Endodermal cell (in vitro differentiated cells): ENCODE results near the gene NDUFA6. TPM values are rescaled to one million over a fixed set of nuclear protein-coding genes. Genes with fewer than 3 reads are reported as not detected.
A peak's percentile ranks its signal among the peaks of the same experiment; 100 is the strongest.

Experiments used
- DNase-seq: peaks from one replicate; pipeline ENCODE4 v3.0.0-alpha.2; 2017
- H3K27ac ChIP-seq: 2 replicates; pipeline ENCODE4 v1.5.1; 2013; ENCODE audit warnings: mild to moderate bottlenecking, low read depth, low read length, moderate library complexity
- H3K27me3 ChIP-seq: 2 replicates; pipeline ENCODE4 v1.6.1; 2013; ENCODE audit warnings: mild to moderate bottlenecking, low read length, moderate library complexity; ENCODE audit not compliant: insufficient read depth, control insufficient read depth, poor library complexity, severe bottlenecking
- H3K36me3 ChIP-seq: 2 replicates; pipeline ENCODE4 v1.7.0; 2013; ENCODE audit warnings: mild to moderate bottlenecking, low read length, moderate library complexity; ENCODE audit not compliant: control insufficient read depth, insufficient read depth
- H3K4me1 ChIP-seq: one replicate; pipeline ENCODE4 v1.7.0; 2013; ENCODE audit warnings: low read length; ENCODE audit not compliant: control insufficient read depth, insufficient read depth
- H3K4me3 ChIP-seq: 2 replicates; pipeline ENCODE4 v1.5.1; 2013; ENCODE audit warnings: mild to moderate bottlenecking, low read length, moderate library complexity
- H3K9ac ChIP-seq: 2 replicates; pipeline ENCODE4 v1.6.1; 2013; ENCODE audit warnings: mild to moderate bottlenecking, low read length, moderate library complexity; ENCODE audit not compliant: poor library complexity, severe bottlenecking; ENCODE audit errors: extremely low read depth
- H3K9me3 ChIP-seq: 2 replicates; pipeline ENCODE4 v1.6.1; 2013; ENCODE audit warnings: mild to moderate bottlenecking, low read length, moderate library complexity; ENCODE audit not compliant: control insufficient read depth
- H3K27ac Mint-ChIP-seq: 2 replicates; pipeline ENCODE4 v1.8.0; 2020; ENCODE audit warnings: mixed read lengths
- H3K27me3 Mint-ChIP-seq: 2 replicates; pipeline ENCODE4 v1.8.0; 2021; ENCODE audit warnings: mild to moderate bottlenecking, mixed read lengths; ENCODE audit not compliant: insufficient read depth
- H3K36me3 Mint-ChIP-seq: 2 replicates; pipeline ENCODE4 v1.8.0; 2020; ENCODE audit warnings: low read depth, mixed read lengths
- H3K4me1 Mint-ChIP-seq: 2 replicates; pipeline ENCODE4 v1.8.0; 2020; ENCODE audit warnings: mixed read lengths
- H3K4me3 Mint-ChIP-seq: 2 replicates; pipeline ENCODE4 v1.8.0; 2020; ENCODE audit warnings: mild to moderate bottlenecking, moderate library complexity, mixed read lengths
- H3K9me3 Mint-ChIP-seq: 2 replicates; pipeline ENCODE4 v1.8.0; 2020; ENCODE audit warnings: mild to moderate bottlenecking, mixed read lengths
- CTCF ChIP-seq: fragments of 200-600 bp; sonication (generic); conservative IDR thresholded peaks from 2 replicates; pipeline ENCODE4 v1.5.0; 2021; ENCODE audit warnings: antibody characterized with exemption, mild to moderate bottlenecking
- WGBS, 2 experiments: methylation state at CpG; one replicate each; pipeline versions ENCODE4 v1.1.5 to v1.1.7; 2013; ENCODE audit warnings: missing lambda C conversion rate in 2 of 2, mixed read lengths in 1 of 2; ENCODE audit not compliant: insufficient coverage in 1 of 2, insufficient read length in 1 of 2; 5-methylcytosine and 5-hydroxymethylcytosine counted together
- total RNA-seq, 2 donors: library from RNA; stranded (reverse); fragmentation: NEBNext Ultra II Directional in 1 of 2; extraction: Animal tissue kit (Norgen Biotek cat#: 25700) in 1 of 2; gene quantifications; 2 replicates in 1 of 2; 3 replicates in 1 of 2; pipeline ENCODE4 v1.2.1, GENCODE V29; 2021

Gene NDUFA6
- total RNA-seq, 2 donors from 2014 or later: 83.4 to 103 TPM

- WGBS, 2 experiments: 84 to 85% methylated on average over 18 to 24 of the region's 24 CpGs
- no peaks in the 10 kb centered on the region for H3K9me3 ChIP-seq
- peak overlapping the region; percentile 84 for H3K9ac ChIP-seq
- Mint-ChIP-seq H3K36me3 (peaks cover 19% of the 10 kb centered on the region), H3K27ac (peak overlapping the region; percentile 95), H3K27me3 (no peaks in the 10 kb centered on the region), H3K9me3 (no peaks in the 10 kb centered on the region), H3K4me3 (peak overlapping the region; percentile 81), H3K4me1 (peaks cover 10% of the 10 kb centered on the region)
- peak overlapping the region; percentile 96 for H3K4me3 ChIP-seq
- H3K27me3 ChIP-seq: no peaks in the 10 kb centered on the region
- peaks cover 8% of the 10 kb centered on the region for H3K36me3 ChIP-seq
- no peak for TF ChIP-seq CTCF
- H3K27ac ChIP-seq: peak overlapping the region; percentile 76
- DNase-seq: no peak
- H3K4me1 ChIP-seq: no peaks in the 10 kb centered on the region
These were observed 11.9 kb downstream of the NDUFA6 start for GRCh38 chr22:42078469-42079318.

- TF ChIP-seq CTCF: no peak
- Histone ChIP-seq H3K4me3 (no peak overlapping the region), H3K27ac (no peak overlapping the region), H3K27me3 (no peaks in the 10 kb centered on the region), H3K36me3 (peaks cover 3% of the 10 kb centered on the region), H3K9ac (no peak overlapping the region), H3K9me3 (no peaks in the 10 kb centered on the region), H3K4me1 (no peaks in the 10 kb centered on the region)
- peaks cover 13% of the 10 kb centered on the region for H3K4me1 Mint-ChIP-seq
- no peak for DNase-seq
- no peaks in the 10 kb centered on the region for H3K9me3 Mint-ChIP-seq
- peaks cover 14% of the 10 kb centered on the region for H3K36me3 Mint-ChIP-seq
- peaks cover 2% of the 10 kb centered on the region for H3K27me3 Mint-ChIP-seq
- 89 to 93% methylated on average over 6 to 21 of the region's 21 CpGs for WGBS, 2 experiments
- H3K4me3 Mint-ChIP-seq: no peak overlapping the region
- peak overlapping the region; percentile 95 for H3K27ac Mint-ChIP-seq
These were observed 13.0 kb downstream of the NDUFA6 start for GRCh38 chr22:42077486-42078125.

GRCh38 chr22:42076764-42077485 is 13.6 kb downstream of the NDUFA6 start:
- no peak for DNase-seq
- no peaks in the 10 kb centered on the region for H3K27me3 ChIP-seq
- H3K27ac Mint-ChIP-seq: no peak overlapping the region

More at GRCh38 chr22:42076764-42077485, 13.6 kb downstream of the NDUFA6 start:
- H3K4me3 Mint-ChIP-seq: no peak overlapping the region
- no peaks in the 10 kb centered on the region for H3K9me3 Mint-ChIP-seq
- Histone ChIP-seq H3K4me1 (no peaks in the 10 kb centered on the region), H3K4me3 (no peak overlapping the region), H3K36me3 (no peaks in the 10 kb centered on the region), H3K27ac (no peak overlapping the region), H3K9me3 (no peaks in the 10 kb centered on the region), H3K9ac (no peak overlapping the region)
- H3K4me1 Mint-ChIP-seq: peaks cover 13% of the 10 kb centered on the region
- peaks cover 9% of the 10 kb centered on the region for H3K36me3 Mint-ChIP-seq
- no peak for TF ChIP-seq CTCF
- peaks cover 5% of the 10 kb centered on the region for H3K27me3 Mint-ChIP-seq
- 92 to 96% methylated on average over 18 to 20 of the region's 20 CpGs for WGBS, 2 experiments
